OCI-LY1 (cell line): ENCODE data around the gene PNPLA7.

Experiments used
- H2AFZ ChIP-seq: fragments of 200-600 bp; sonication (generic), shearing (Covaris generic); 2 replicates; pipeline ENCODE4 v1.6.0; 2014; ENCODE audit warnings: antibody characterized with exemption, mild to moderate bottlenecking, low read length
- H3F3A ChIP-seq: fragments of 200-600 bp; sonication (generic), shearing (Covaris generic); 2 replicates; pipeline ENCODE4 v1.6.0; 2014; ENCODE audit warnings: mild to moderate bottlenecking, antibody characterized with exemption, low read length, moderate library complexity; ENCODE audit not compliant: insufficient read depth
- H3K27ac ChIP-seq: fragments of 200-600 bp; sonication (generic); 2 replicates; pipeline ENCODE4 v1.5.1; 2014; ENCODE audit warnings: low read length, mixed run types, mild to moderate bottlenecking, low read depth; ENCODE audit not compliant: poor library complexity, severe bottlenecking
- H3K27me3 ChIP-seq: fragments of 200-600 bp; sonication (generic); 2 replicates; pipeline ENCODE4 v1.6.0; 2014; ENCODE audit warnings: antibody characterized with exemption, mild to moderate bottlenecking, low read length, moderate library complexity; ENCODE audit not compliant: insufficient read depth
- H3K36me3 ChIP-seq: fragments of 200-600 bp; sonication (generic); 2 replicates; pipeline ENCODE4 v1.6.1; 2014; ENCODE audit warnings: mild to moderate bottlenecking, antibody characterized with exemption, low read length, moderate library complexity, mixed read lengths; ENCODE audit not compliant: insufficient read depth
- H3K4me1 ChIP-seq: fragments of 200-600 bp; sonication (generic); 2 replicates; pipeline ENCODE4 v1.5.1; 2014; ENCODE audit warnings: mild to moderate bottlenecking, low read length, moderate library complexity; ENCODE audit not compliant: insufficient read depth, severe bottlenecking
- H3K4me2 ChIP-seq: fragments of 200-600 bp; sonication (generic), shearing (Covaris generic); 2 replicates; pipeline ENCODE4 v1.6.1; 2014; ENCODE audit warnings: low read length
- H3K4me3 ChIP-seq: fragments of 200-600 bp; sonication (generic); 2 replicates; pipeline ENCODE4 v1.5.1; 2014; ENCODE audit warnings: low read length, low read depth, mild to moderate bottlenecking, mixed read lengths; ENCODE audit not compliant: poor library complexity, severe bottlenecking
- H3K79me2 ChIP-seq: fragments of 200-600 bp; shearing (Covaris generic); 2 replicates; pipeline ENCODE4 v1.6.1; 2016; ENCODE audit warnings: mixed run types, low read length, mixed read lengths; ENCODE audit not compliant: insufficient read depth
- H3K9ac ChIP-seq: fragments of 200-600 bp; sonication (generic), shearing (Covaris generic); 2 replicates; pipeline ENCODE4 v1.6.1; 2014; ENCODE audit warnings: mild to moderate bottlenecking, low read length, mixed read lengths
- H3K9me2 ChIP-seq: fragments of 200-600 bp; sonication (generic), shearing (Covaris generic); 2 replicates; pipeline ENCODE4 v1.6.1; 2014; ENCODE audit warnings: low read depth, mild to moderate bottlenecking, low read length, mixed read lengths
- H3K9me3 ChIP-seq: fragments of 200-600 bp; shearing (Covaris generic); 2 replicates; pipeline ENCODE4 v1.6.1; 2014; ENCODE audit warnings: low read length, mixed read lengths
- H4K20me1 ChIP-seq: fragments of 200-600 bp; sonication (generic), shearing (Covaris generic); 2 replicates; pipeline ENCODE4 v1.6.0; 2016; ENCODE audit warnings: mild to moderate bottlenecking, low read length; ENCODE audit not compliant: insufficient read depth
- EZH2 ChIP-seq: fragments of 200-600 bp; sonication (generic), shearing (Covaris generic); IDR thresholded peaks from 2 replicates; pipeline ENCODE4 v1.8.0; 2017; ENCODE audit warnings: borderline replicate concordance, mixed run types, mild to moderate bottlenecking, antibody characterized with exemption, low read length, moderate library complexity, mixed read lengths
- TF ChIP-seq, protein P1 (sequence below): fragments of 200-600 bp; sonication (generic), shearing (Covaris generic); IDR thresholded peaks from 2 replicates; pipeline ENCODE4 v1.5.1; 2017; ENCODE audit warnings: mild to moderate bottlenecking, antibody characterized with exemption, low read length, moderate library complexity, mixed read lengths

The PNPLA7 gene

DNA sequence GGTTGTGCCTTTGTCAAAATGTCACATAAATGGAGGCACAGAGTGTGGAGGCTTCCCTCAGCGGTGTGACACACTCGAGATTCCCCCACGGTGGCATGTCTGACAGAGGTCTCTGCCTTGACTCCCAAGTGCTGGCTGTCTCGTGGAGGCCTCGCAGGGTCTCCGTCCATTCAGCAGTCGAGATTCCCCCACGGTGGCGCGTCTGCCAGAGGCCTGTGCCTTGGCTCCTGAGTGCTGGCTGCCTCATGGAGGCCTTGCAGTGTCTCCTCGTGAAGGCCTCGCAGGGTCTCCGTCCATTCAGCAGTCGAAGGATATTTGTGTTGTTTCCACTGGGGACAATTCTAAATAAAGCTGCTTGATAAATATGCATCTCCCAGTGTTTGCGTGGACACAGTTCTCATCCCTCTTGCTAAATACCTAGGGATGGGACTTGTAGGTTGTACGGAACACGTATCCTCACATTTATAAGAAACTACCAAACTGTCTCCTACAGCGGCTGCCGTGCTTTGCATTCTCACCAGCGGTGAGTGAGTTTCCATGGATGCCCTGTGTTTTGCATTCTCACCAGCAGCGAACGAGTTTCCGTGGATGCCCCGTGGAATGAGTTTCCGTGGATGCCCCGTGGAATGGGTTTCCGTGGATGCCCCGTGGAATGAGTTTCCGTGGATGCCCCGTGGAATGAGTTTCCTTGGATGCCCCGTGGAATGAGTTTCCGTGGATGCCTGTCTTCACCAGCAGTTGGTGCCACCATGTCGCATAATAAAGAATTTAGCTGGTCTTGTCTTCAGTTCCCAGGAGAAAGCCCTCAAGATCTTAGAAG lies 25.8 kb downstream of the PNPLA7 start:
- Histone ChIP-seq H4K20me1 (no peaks in the 10 kb centered on the region), H3K27ac (no peak overlapping the region), H3K9me2 (no peaks in the 10 kb centered on the region), H3K4me2 (no peak overlapping the region), H2AFZ (no peak overlapping the region), H3K27me3 (no peaks in the 10 kb centered on the region), H3K79me2 (no peaks in the 10 kb centered on the region), H3F3A (no peaks in the 10 kb centered on the region), H3K9ac (no peak overlapping the region), H3K36me3 (no peaks in the 10 kb centered on the region), H3K9me3 (no peaks in the 10 kb centered on the region), H3K4me1 (peaks cover 4% of the 10 kb centered on the region), H3K4me3 (no peak overlapping the region)
- TF ChIP-seq, protein P1, sequence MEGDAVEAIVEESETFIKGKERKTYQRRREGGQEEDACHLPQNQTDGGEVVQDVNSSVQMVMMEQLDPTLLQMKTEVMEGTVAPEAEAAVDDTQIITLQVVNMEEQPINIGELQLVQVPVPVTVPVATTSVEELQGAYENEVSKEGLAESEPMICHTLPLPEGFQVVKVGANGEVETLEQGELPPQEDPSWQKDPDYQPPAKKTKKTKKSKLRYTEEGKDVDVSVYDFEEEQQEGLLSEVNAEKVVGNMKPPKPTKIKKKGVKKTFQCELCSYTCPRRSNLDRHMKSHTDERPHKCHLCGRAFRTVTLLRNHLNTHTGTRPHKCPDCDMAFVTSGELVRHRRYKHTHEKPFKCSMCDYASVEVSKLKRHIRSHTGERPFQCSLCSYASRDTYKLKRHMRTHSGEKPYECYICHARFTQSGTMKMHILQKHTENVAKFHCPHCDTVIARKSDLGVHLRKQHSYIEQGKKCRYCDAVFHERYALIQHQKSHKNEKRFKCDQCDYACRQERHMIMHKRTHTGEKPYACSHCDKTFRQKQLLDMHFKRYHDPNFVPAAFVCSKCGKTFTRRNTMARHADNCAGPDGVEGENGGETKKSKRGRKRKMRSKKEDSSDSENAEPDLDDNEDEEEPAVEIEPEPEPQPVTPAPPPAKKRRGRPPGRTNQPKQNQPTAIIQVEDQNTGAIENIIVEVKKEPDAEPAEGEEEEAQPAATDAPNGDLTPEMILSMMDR, result no peak
- TF ChIP-seq EZH2, result no peak

DNA sequence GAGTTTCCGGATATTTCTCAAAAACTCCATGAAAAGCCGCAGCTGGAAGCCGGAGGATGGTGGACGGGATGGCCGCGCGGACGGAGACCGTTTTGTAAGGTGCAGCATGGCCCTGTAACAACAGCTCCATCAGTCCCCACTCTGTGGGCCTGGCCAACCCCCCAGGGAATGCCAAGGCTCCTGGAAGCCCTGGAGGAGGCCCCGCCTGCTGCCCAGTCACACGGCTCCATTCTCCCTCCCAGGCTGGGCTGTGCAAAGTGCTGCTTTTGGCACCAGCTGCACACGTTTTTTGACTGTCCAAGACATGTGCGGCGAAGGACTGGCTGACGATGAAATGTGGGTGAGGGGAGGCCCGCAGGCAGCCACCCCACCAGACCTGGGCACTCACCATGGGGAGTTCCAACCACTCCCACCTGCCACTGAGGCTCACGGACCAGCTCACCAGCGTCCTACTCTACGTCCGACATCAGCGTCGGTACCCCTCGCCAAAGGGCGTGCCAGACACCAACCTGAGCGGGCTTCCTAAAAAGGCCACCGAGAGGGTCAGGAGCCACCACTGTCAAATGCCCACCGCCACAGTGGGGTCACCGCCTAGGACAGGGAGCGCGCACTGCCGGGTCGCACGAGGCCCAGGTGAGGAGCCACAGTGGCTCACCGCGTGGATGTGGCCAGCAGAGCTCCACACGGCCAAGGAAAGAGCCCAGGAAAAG lies 27.3 kb downstream of the PNPLA7 start:
- Histone ChIP-seq H3K9me3 (no peaks in the 10 kb centered on the region), H4K20me1 (no peaks in the 10 kb centered on the region), H3K4me1 (peaks cover 4% of the 10 kb centered on the region), H3K79me2 (no peaks in the 10 kb centered on the region), H3K4me2 (no peak overlapping the region), H3F3A (no peaks in the 10 kb centered on the region), H3K9ac (no peak overlapping the region), H3K4me3 (no peak overlapping the region), H3K27ac (no peak overlapping the region), H3K36me3 (no peaks in the 10 kb centered on the region), H3K9me2 (no peaks in the 10 kb centered on the region), H3K27me3 (no peaks in the 10 kb centered on the region), H2AFZ (no peak overlapping the region)
- TF ChIP-seq, protein P1, result no peak
- TF ChIP-seq EZH2, result no peak

DNA sequence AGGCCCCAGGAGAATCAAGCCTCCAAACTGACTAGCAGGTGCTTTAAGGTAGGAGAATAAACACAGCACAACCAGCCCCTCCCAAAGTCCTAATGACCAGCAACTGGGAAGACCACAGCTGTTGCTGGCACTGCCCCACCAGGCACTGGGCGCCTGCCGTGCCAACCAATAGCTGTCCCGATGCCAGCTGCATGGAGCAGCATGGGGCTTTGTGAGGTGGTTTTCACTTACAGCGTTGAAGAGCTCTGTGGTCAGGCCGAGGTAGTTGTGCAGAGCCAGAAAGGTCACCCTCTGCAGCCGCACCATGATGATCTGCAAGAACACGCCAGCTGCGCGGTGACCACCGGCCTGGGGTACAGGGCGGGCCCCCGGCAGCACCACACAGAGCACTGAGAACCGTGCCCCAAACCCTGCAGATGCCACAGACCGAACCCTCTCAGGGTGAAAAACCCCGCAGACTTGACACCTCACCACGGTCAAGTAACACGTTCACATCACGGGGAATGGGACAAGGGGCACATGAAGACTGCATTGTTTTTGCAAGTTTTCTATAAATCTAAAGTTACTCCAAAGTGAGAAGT lies 28.7 kb downstream of the PNPLA7 start:
- Histone ChIP-seq H3K9ac (no peak overlapping the region), H3K36me3 (no peaks in the 10 kb centered on the region), H3K27me3 (no peaks in the 10 kb centered on the region), H4K20me1 (no peaks in the 10 kb centered on the region), H3K9me3 (no peaks in the 10 kb centered on the region), H3K27ac (no peak overlapping the region), H3F3A (no peaks in the 10 kb centered on the region), H3K4me1 (peaks cover 4% of the 10 kb centered on the region), H3K79me2 (no peaks in the 10 kb centered on the region), H3K4me2 (no peak overlapping the region), H3K9me2 (no peaks in the 10 kb centered on the region), H3K4me3 (no peak overlapping the region), H2AFZ (no peak overlapping the region)
- no peak for TF ChIP-seq EZH2
- TF ChIP-seq, protein P1, result no peak
